K562 (cell line): Measurements from ENCODE around the gene HSDL2. TPM values are rescaled to one million over a fixed set of nuclear protein-coding genes. Genes with fewer than 3 reads are reported as not detected.
A peak's percentile ranks its signal among the peaks of the same experiment; 100 is the strongest.

ENCODE experiments used
- ATAC-seq: fragments of 200-7000 bp; cut with Tn5 transposase; 3 replicates; pipeline ENCODE4 v1.9.1; 2020; ENCODE audit warnings: moderate library complexity
- BruUV-seq: library from RNA; stranded (reverse); fragments of 400-500 nt; replicated peaks from 2 replicates; lab custom pipeline; 2021; lab: Mats Ljungman, UMichigan
- CTCF ChIA-PET: fragments of 300-600 bp; formaldehyde crosslinking; extraction: SDS; loops from one replicate; lab custom pipeline; 2021; ENCODE audit warnings: low intra/inter-chr PET ratio; lab: Yijun Ruan, JAX
- POLR2A ChIA-PET: fragments of 300-600, 350-650 bp; sonication (Branson Sonifier 250); formaldehyde crosslinking; extraction: SDS; loops from one replicate; lab custom pipeline; 2021; ENCODE audit warnings: antibody characterized with exemption, inconsistent platforms; lab: Yijun Ruan, JAX
- DNase-seq, 4 experiments: peaks; one replicate each; pipeline versions ENCODE4 v3.0.0 to v3.0.0-alpha.2; 2011 to 2018; ENCODE audit warnings: low spot score in 3 of 4, mixed read lengths in 3 of 4; ENCODE audit errors: extremely low read depth in 1 of 4
- FAIRE-seq: peaks from 2 replicates; lab custom pipeline; 2011; peaks lifted over from hg19 to GRCh38; lab: Jason Lieb, UNC
- H2AFZ ChIP-seq: 2 replicates; pipeline ENCODE4 v1.6.0; 2011; ENCODE audit warnings: low read depth, low read length, control low read depth, inconsistent platforms
- H3K27ac ChIP-seq: fragments of 200-600 bp; 3 replicates; pipeline ENCODE4 v1.8.0; 2011; ENCODE audit warnings: low read depth, mild to moderate bottlenecking, control low read depth, inconsistent platforms, low read length, moderate library complexity, mixed read lengths; ENCODE audit errors: extremely low read depth
- H3K27me3 ChIP-seq, 2 experiments: fragments of 300-600 bp in 1 of 2; 2 replicates in 1 of 2; 3 replicates in 1 of 2; pipeline versions ENCODE4 v1.6.0 to v1.8.0; 2011; ENCODE audit warnings: inconsistent platforms in 2 of 2, low read length in 2 of 2, mild to moderate bottlenecking in 1 of 2, mixed read lengths in 1 of 2, moderate library complexity in 1 of 2; ENCODE audit not compliant: control insufficient read depth in 2 of 2, insufficient read depth in 2 of 2
- H3K36me3 ChIP-seq: fragments of 300-600 bp; 3 replicates; pipeline ENCODE4 v1.8.0; 2011; ENCODE audit warnings: mild to moderate bottlenecking, low read length, inconsistent platforms; ENCODE audit not compliant: control insufficient read depth, insufficient read depth
- H3K4me1 ChIP-seq, 2 experiments: fragments of 200-600 bp in 1 of 2; replicated peaks in 1 of 2; 2 replicates in 1 of 2; 3 replicates in 1 of 2; pipeline versions ENCODE4 v1.5.1 to v1.8.0; 2011; ENCODE audit warnings: inconsistent platforms in 2 of 2, low read length in 2 of 2, mild to moderate bottlenecking in 1 of 2, mixed read lengths in 1 of 2, moderate library complexity in 1 of 2; ENCODE audit not compliant: control insufficient read depth in 2 of 2, insufficient read depth in 2 of 2
- H3K4me2 ChIP-seq: 2 replicates; pipeline ENCODE4 v1.6.1; 2011; ENCODE audit warnings: low read length, control low read depth, inconsistent platforms, mixed read lengths; ENCODE audit not compliant: insufficient read depth
- H3K4me3 ChIP-seq: fragments of 200-600 bp; sonication (generic), shearing (Covaris generic); 2 replicates; pipeline ENCODE4 v1.5.1; 2016; ENCODE audit warnings: control low read depth, inconsistent platforms
- H3K79me2 ChIP-seq: fragments of 200-600 bp; 3 replicates; pipeline ENCODE4 v1.8.0; 2011; ENCODE audit warnings: low read length, inconsistent platforms; ENCODE audit not compliant: control insufficient read depth, insufficient read depth
- H3K9ac ChIP-seq, 2 experiments: 2 replicates each; pipeline versions ENCODE4 v1.6.0 to v1.6.1; 2011; ENCODE audit warnings: low read depth in 2 of 2, low read length in 2 of 2, control low read depth in 1 of 2, inconsistent platforms in 1 of 2, mild to moderate bottlenecking in 1 of 2, mixed read lengths in 1 of 2; ENCODE audit not compliant: insufficient read depth in 1 of 2
- H3K9me1 ChIP-seq: one replicate; pipeline ENCODE4 v1.6.0; 2011; ENCODE audit warnings: inconsistent platforms, mild to moderate bottlenecking, low read length, moderate library complexity; ENCODE audit not compliant: control insufficient read depth, insufficient read depth
- H3K9me3 ChIP-seq: replicated peaks from 2 replicates; pipeline ENCODE4 v1.5.1; 2011; ENCODE audit warnings: low read depth, low read length, inconsistent platforms; ENCODE audit not compliant: control insufficient read depth, insufficient read depth
- H4K20me1 ChIP-seq: replicated peaks from 2 replicates; pipeline ENCODE4 v1.6.1; 2011; ENCODE audit warnings: low read length, inconsistent platforms, mixed read lengths; ENCODE audit not compliant: control insufficient read depth, insufficient read depth
- CEBPZ ChIP-seq: fragments of 150-350 bp; IDR thresholded peaks from 2 replicates; pipeline ENCODE4 v1.6.1; 2014; ENCODE audit warnings: low read depth, mild to moderate bottlenecking, low read length, borderline replicate concordance
- CREB5 ChIP-seq: fragments of 250-450 bp; sonication (Bioruptor Pico); IDR thresholded peaks from 2 replicates; pipeline ENCODE4 v1.5.0; 2020; ENCODE audit warnings: mild to moderate bottlenecking
- FOXJ2 ChIP-seq: fragments of 200-800 bp; sonication (Bioruptor generic); IDR thresholded peaks from 2 replicates; pipeline ENCODE4 v1.6.1; 2016; ENCODE audit warnings: missing genetic modification characterization, missing compliant biosample characterization
- NCOA2 ChIP-seq, 2 experiments: fragments of 450-650 bp; IDR thresholded peaks; 2 replicates each; pipeline ENCODE4 v1.6.1; 2018; ENCODE audit warnings: mild to moderate bottlenecking in 2 of 2, moderate library complexity in 1 of 2; ENCODE audit not compliant: partially characterized antibody in 2 of 2
- NR1H2 ChIP-seq: sonication (generic); formaldehyde crosslinking; IDR thresholded peaks from 2 replicates; pipeline ENCODE4 v1.4.0; 2020; ENCODE audit warnings: mild to moderate bottlenecking, missing genetic modification reagents
- PML ChIP-seq: IDR thresholded peaks from 2 replicates; pipeline ENCODE4 v1.6.1; 2012; ENCODE audit warnings: low read length, inconsistent platforms
- SMARCA5 ChIP-seq: fragments of 450-650 bp; IDR thresholded peaks from 2 replicates; pipeline ENCODE4 v1.6.1; 2016
- SRSF7 ChIP-seq: fragments of 200-400 bp; formaldehyde crosslinking; optimal IDR thresholded peaks from 2 replicates; pipeline ENCODE3; 2017; ENCODE audit warnings: mild to moderate bottlenecking, low read depth, low read length
- ZNF785 ChIP-seq: fragments of 250-450 bp; sonication (Bioruptor Pico); IDR thresholded peaks from 2 replicates; pipeline ENCODE4 v1.4.0; 2020; ENCODE audit warnings: mild to moderate bottlenecking
- in situ Hi-C: fragments of 300-500 bp; cut with MboI; formaldehyde crosslinking; loops from 4 replicates; pipeline ENCODE4 v1.15.0; 2018; ENCODE audit warnings: inconsistent platforms, mixed read lengths
- intact Hi-C: fragments of 100-400 bp; cut with micrococcal nuclease; formaldehyde crosslinking; loops from 2 replicates; pipeline ENCODE4 v1.14.2; 2022
- polyA plus RNA-seq, 8 experiments: library from polyadenylated mRNA; depleted of rRNA in 4 of 8; stranded (reverse) in 5 of 8; unstranded in 3 of 8; fragments of >200 nt; fragmentation: Nextera tagmentation in 2 of 8; fragmentation: Illumina TruSeq in 1 of 8; extraction: Ambion mirVana in 2 of 8; extraction: Trizol in 1 of 8; gene quantifications; 2 replicates each; pipeline versions ENCODE4 v1.2.1 to v1.2.3, GENCODE V29; 2011 to 2014; ENCODE audit warnings: inconsistent platforms in 1 of 8, missing spikeins in 1 of 8
- total RNA-seq, 7 experiments: library from RNA; depleted of rRNA in 6 of 7; stranded (reverse); fragments of >200 nt in 6 of 7; fragmentation: Illumina TruSeq in 2 of 7; extraction: Trizol in 2 of 7; gene quantifications; 2 replicates each; pipeline versions ENCODE4 v1.2.1 to v1.2.3, GENCODE V29; 2011 to 2021; ENCODE audit warnings: low replicate concordance in 1 of 7

HSDL2 gene
- total and polyA plus RNA-seq, 9 of the 15 experiments (the other 6 are each of a cell fraction or from before 2014, with no cell fraction given): 22.8 to 74.1 (median 35.6) TPM

- TF ChIP-seq CREB5 (CRISPR knock-in tag): no peak
- TF ChIP-seq CEBPZ: no peak
- TF ChIP-seq SMARCA5: no peak
- no peak for TF ChIP-seq PML
Observed at GRCh38 chr9:112339886-112340285, 40.0 kb upstream of the HSDL2 start (continued).

GRCh38 chr9:112341730-112342129 lies 38.2 kb upstream of the HSDL2 start:
- no peak overlapping the region for H3K27ac ChIP-seq
- no peak overlapping the region for H3K9ac ChIP-seq
- H3K9me1 ChIP-seq: no peaks in the 10 kb centered on the region
- no peaks in the 10 kb centered on the region for H3K9me3 ChIP-seq
- H3K27me3 ChIP-seq: no peaks in the 10 kb centered on the region
- POLR2A ChIA-PET: interaction anchor here (0.6 kb wide), 1 partner anchor 651 kb away, joined by 3 read pairs; no protein-coding TSS in a partner anchor
- peaks cover 0 to 2% of the 10 kb centered on the region in 2 experiments; a peak in 1 of 5 replicates for H3K4me1 ChIP-seq
- DNase-seq (no peak), ATAC-seq (no peak), FAIRE-seq (peak; percentile 15)
- H3K79me2 ChIP-seq: no peaks in the 10 kb centered on the region
- in situ Hi-C loops: no loop called here
- no TSS peak for BruUV-seq
- peak overlapping the region; percentile 40; the same call in 1 of the 2 replicates for H2AFZ ChIP-seq
- intact Hi-C loops: no loop called here
- CTCF ChIA-PET: interaction anchor here (0.7 kb wide), 1 partner anchor 873 kb away, joined by 3 read pairs; no protein-coding TSS in a partner anchor
- H3K36me3 ChIP-seq: no peaks in the 10 kb centered on the region
- no peak overlapping the region for H3K4me2 ChIP-seq
- H4K20me1 ChIP-seq: no peaks in the 10 kb centered on the region
- no peak overlapping the region for H3K4me3 ChIP-seq
- TF ChIP-seq NCOA2 (IDR thresholded peaks at IDR 0.05; ENCODE audit: partially characterized antibody in 2 of 2) (no peak), SRSF7 (no peak), FOXJ2 (tag) (no peak), NR1H2 (CRISPR knock-in tag) (no peak), ZNF785 (no peak)
